Uterus (tissue), 2 donors: ENCODE data around the gene ZRANB3.

Experiments
- POLR2A ChIP-seq, 2 donors: fragments of 450-650 bp; IDR thresholded peaks; one replicate each; pipeline ENCODE4 v1.6.1; 2016; ENCODE audit warnings: antibody characterized with exemption in 2 of 2, mild to moderate bottlenecking in 1 of 2, moderate library complexity in 1 of 2
- TF ChIP-seq, protein P1 (sequence below), 4 experiments: fragments of 200-600 bp in 2 of 4; fragments of 450-650 bp in 2 of 4; sonication (generic) in 2 of 4; IDR thresholded peaks; one replicate each; pipeline ENCODE4 v1.5.1; 2016 to 2019; ENCODE audit warnings: antibody characterized with exemption in 4 of 4, mild to moderate bottlenecking in 2 of 4, moderate library complexity in 1 of 4

DNA sequence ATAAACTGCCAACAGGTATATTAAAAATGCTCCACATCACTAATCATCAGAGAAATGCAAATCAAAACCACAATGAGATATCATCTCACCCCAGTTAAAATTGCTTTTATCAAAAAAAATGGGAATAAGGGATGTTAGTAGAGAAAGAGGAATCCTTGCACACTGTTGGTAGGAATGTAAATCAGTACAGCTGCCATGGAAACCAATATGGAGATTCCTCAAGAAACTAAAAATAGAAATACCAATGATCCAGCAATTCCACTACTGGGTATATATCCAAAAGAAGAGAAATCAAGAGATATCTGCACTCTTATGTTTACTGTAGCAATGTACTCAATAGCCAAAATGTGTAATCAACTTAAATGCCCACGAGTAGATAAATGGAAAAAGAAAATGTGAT, 40.6 kb downstream of the ZRANB3 start:
- TF ChIP-seq, protein P1, sequence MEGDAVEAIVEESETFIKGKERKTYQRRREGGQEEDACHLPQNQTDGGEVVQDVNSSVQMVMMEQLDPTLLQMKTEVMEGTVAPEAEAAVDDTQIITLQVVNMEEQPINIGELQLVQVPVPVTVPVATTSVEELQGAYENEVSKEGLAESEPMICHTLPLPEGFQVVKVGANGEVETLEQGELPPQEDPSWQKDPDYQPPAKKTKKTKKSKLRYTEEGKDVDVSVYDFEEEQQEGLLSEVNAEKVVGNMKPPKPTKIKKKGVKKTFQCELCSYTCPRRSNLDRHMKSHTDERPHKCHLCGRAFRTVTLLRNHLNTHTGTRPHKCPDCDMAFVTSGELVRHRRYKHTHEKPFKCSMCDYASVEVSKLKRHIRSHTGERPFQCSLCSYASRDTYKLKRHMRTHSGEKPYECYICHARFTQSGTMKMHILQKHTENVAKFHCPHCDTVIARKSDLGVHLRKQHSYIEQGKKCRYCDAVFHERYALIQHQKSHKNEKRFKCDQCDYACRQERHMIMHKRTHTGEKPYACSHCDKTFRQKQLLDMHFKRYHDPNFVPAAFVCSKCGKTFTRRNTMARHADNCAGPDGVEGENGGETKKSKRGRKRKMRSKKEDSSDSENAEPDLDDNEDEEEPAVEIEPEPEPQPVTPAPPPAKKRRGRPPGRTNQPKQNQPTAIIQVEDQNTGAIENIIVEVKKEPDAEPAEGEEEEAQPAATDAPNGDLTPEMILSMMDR (IDR thresholded peaks at IDR 0.05), result no peak
- no peak for TF ChIP-seq POLR2A (IDR thresholded peaks at IDR 0.05)
